LNCAP (cell line): ENCODE measurements around the gene IGF2R.

Experiments
- TF ChIP-seq, protein P1 (sequence below): fragments of 450-650 bp; IDR thresholded peaks from 2 replicates; pipeline ENCODE4 v1.5.1; 2017; ENCODE audit warnings: mild to moderate bottlenecking

IGF2R gene

DNA sequence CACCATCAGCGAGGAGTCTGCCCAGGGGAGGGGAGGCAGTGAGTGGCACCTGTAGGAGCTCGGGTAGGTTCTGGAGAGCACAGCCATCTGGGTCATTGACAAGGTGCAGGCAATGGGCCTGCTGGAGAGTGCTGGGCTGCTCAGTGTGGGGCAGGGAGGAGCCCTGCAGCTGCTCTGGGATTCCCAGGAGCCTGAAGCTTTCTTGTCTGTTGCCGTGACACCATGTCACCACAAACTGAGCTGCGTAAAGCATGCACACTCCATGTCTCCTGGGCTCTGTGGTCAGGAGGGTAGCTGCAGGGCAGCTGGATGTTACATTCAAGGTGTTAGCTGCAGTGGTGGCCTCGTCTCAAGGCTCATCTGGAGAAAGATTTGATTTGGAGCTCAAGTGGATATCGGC lies 148.3 kb downstream of the IGF2R start:
- TF ChIP-seq, protein P1, sequence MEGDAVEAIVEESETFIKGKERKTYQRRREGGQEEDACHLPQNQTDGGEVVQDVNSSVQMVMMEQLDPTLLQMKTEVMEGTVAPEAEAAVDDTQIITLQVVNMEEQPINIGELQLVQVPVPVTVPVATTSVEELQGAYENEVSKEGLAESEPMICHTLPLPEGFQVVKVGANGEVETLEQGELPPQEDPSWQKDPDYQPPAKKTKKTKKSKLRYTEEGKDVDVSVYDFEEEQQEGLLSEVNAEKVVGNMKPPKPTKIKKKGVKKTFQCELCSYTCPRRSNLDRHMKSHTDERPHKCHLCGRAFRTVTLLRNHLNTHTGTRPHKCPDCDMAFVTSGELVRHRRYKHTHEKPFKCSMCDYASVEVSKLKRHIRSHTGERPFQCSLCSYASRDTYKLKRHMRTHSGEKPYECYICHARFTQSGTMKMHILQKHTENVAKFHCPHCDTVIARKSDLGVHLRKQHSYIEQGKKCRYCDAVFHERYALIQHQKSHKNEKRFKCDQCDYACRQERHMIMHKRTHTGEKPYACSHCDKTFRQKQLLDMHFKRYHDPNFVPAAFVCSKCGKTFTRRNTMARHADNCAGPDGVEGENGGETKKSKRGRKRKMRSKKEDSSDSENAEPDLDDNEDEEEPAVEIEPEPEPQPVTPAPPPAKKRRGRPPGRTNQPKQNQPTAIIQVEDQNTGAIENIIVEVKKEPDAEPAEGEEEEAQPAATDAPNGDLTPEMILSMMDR, result no peak

DNA sequence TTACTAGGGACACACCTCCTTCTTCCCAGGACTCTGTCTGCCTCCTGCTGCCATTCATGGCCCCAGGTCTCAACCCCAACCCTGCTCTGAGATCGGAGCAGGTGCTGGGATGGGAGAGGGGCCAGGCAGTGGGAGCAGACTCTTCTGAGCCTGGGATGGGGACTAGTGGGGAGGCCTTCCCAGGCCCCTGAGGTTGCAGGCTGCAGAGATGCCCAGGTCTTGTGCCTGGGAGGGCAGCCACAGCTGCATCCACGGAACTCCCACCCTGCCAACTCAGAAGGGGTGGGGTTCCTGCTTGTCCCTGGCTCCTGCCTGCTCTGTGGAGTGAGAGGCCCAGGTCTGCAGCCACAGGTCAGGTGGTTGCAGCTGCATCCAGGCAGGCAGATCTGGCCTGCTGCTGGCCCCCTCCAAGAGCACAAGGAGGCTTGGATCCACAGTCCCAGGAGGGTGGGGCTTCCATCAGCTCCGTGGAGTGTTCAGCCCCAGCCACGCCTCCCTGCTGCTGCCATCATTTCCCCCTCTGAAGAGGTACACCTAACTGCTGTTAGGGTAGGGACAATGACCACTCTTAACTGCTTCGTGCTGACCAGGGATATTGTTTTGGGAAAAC lies 149.8 kb downstream of the IGF2R start:
- TF ChIP-seq, protein P1, result no peak

DNA sequence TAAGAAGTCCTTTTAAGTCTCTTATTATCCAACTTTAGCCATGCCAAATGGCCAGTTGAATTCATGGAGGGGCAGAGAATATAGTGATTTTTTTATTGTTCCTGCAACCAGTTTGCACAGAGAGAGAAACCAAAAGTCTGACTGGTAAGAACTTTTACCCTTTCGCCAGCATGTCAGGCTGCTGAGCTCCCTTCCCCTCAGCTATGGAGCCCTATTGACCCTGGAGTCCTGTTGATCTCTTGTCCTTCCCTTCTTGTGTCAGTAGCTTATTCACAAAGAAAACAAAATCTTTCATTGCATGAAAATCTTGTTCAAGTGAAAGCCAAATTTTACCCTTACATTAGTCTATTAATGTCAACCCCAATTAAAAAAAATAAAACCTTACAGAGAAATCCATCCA lies 151.2 kb downstream of the IGF2R start:
- TF ChIP-seq, protein P1, result no peak

DNA sequence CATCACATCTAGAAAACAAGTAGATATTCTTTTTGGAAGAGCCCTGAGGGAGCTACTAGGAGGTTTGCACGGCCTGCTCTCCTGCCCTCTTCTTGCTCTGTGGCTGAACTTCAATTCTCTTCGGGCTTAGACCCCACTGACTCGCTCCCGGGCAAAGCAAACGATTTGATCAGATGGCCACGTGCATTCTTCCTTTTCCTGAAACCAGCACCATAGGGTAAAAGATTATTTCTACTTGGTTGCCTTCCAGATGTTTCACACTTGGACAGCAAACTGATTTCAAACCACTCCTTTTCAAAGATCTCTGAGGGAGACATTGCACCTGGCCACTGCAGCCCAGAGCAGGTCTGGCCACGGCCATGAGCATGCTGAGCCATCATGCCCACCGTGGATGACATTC lies 152.7 kb downstream of the IGF2R start, which contains the start of gene SLC22A1:
Gene SLC22A1, plus strand, starts transcription at position 258 of the 400 bp plus-strand sequence. Its CDS starts 121 bp downstream, at position 379.
- TF ChIP-seq, protein P1, result no peak

DNA sequence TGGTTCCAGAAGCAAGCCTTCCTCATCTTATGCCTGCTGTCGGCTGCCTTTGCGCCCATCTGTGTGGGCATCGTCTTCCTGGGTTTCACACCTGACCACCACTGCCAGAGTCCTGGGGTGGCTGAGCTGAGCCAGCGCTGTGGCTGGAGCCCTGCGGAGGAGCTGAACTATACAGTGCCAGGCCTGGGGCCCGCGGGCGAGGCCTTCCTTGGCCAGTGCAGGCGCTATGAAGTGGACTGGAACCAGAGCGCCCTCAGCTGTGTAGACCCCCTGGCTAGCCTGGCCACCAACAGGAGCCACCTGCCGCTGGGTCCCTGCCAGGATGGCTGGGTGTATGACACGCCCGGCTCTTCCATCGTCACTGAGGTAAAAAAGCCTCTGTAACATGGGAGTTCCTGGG lies 153.1 kb downstream of the IGF2R start:
- TF ChIP-seq, protein P1, result no peak

DNA sequence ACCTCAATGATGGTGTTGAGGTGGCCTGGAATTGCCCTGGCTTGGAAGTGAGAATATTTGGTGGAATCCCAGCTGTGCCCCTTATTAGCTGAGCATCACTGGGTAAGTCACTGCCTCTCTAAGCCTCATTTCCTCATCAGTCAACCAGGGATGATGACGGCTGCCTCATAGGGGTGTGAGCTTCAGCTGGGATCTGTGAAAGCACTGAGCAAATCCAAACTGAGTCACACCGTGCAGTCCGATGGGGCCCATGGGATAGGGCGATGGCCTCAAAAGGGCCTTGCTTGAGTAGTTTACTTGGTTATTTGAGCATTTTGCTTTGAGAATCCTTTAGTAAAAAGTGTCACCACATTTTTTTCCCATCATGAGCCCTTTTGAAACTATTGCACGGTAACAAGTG lies 153.9 kb downstream of the IGF2R start:
- TF ChIP-seq, protein P1, result no peak

DNA sequence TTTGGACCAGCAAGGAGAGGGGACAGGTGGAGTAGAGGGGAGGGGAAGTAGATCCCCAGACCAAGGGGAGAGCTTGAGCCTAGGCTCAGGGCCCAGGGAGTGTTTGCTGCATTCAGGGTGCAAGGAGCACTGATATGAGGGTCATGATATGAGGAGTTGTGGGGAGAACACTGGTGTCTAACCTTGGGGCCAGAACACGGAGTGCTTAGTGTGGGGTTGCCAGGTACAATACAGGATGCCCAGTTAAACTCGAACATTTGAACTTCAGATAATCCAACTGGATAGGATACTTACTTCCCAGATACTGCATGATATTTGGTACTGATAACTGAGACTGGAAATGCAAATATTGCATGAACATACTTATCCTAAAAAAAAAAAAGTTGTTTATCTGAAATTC lies 155.1 kb downstream of the IGF2R start:
- TF ChIP-seq, protein P1, result no peak

DNA sequence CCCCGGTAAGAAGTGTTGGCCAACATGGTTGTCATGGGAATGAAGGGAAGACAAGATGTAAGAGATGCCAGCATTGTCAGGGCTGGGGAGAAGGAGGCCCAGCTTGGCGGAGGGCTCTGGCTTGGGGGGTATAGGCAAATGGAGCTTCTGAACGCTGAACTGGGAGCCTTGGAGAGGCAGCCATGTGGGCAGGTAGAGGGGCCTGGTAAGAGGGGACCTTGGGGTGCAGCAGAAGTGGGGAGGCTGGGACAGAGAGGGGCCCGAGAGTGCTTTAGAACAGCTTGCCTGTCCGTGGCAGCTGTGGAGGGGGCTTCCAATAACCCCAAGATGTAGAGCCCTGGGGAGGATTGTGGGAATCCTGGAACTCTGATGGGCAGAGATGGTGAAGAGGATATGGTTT lies 155.7 kb downstream of the IGF2R start:
- TF ChIP-seq, protein P1, result no peak
